NCI-H2029 treated with DMSO at 0.1 percent for 48 hours (cell line): ENCODE measurements around the gene UBE3D.
"Not testable (repeated sequence)": the region's sequence is repeated elsewhere in the genome, so short reads cannot be mapped to it uniquely, and the experiment has no call there.

Experiments
- DNase-seq: peaks from one replicate; lab custom pipeline; 2025; lab: John Stamatoyannopoulos, UW

The UBE3D gene

GRCh38 chr6:82870582-82871172 lies 195.0 kb downstream of the UBE3D start:
- no peak for DNase-seq

- DNase-seq: no peak
Observed at GRCh38 chr6:82869493-82869892, 196.1 kb downstream of the UBE3D start.

GRCh38 chr6:82867946-82868345 lies 197.7 kb downstream of the UBE3D start:
- DNase-seq: no peak

- DNase-seq: no peak
Observed at GRCh38 chr6:82866446-82866845, 199.2 kb downstream of the UBE3D start.

- DNase-seq: no peak
Observed at GRCh38 chr6:82865461-82865860, 200.2 kb downstream of the UBE3D start.

- no peak for DNase-seq
Observed at GRCh38 chr6:82863781-82864180, 201.9 kb downstream of the UBE3D start.

- no peak for DNase-seq
Observed at GRCh38 chr6:82862543-82862942, 203.1 kb downstream of the UBE3D start.

- no peak for DNase-seq
Observed at GRCh38 chr6:82861121-82861520, 204.5 kb downstream of the UBE3D start.

- not testable (repeated sequence) for DNase-seq
Observed at GRCh38 chr6:82856077-82856476, 209.6 kb downstream of the UBE3D start.

- DNase-seq: not testable (repeated sequence)
Observed at GRCh38 chr6:82852904-82853303, 212.7 kb downstream of the UBE3D start.

GRCh38 chr6:82843291-82843885 lies 222.3 kb downstream of the UBE3D start:
- no peak for DNase-seq

GRCh38 chr6:82842721-82843120 lies 222.9 kb downstream of the UBE3D start:
- DNase-seq: no peak
